Liver (tissue), 9 donors: ENCODE results near the gene MAP4K4. TPM values are rescaled to one million over a fixed set of nuclear protein-coding genes. Genes with fewer than 3 reads are reported as not detected.
A peak's percentile ranks its signal among the peaks of the same experiment; 100 is the strongest.

ENCODE experiments used
- DNase-seq: peaks from one replicate; pipeline ENCODE4 v3.0.0-alpha.2; 2017; ENCODE audit warnings: low spot score
- H3K27ac ChIP-seq, 2 donors: one replicate each; pipeline ENCODE4 v1.7.0; 2013; ENCODE audit warnings: inconsistent platforms in 2 of 2, low read length in 2 of 2, control low read depth in 1 of 2, low read depth in 1 of 2, mild to moderate bottlenecking in 1 of 2
- H3K27me3 ChIP-seq, 4 donors: one replicate each; pipeline versions ENCODE4 v1.6.1 to v1.7.0; 2013; ENCODE audit warnings: low read length in 3 of 4, inconsistent platforms in 1 of 4, mild to moderate bottlenecking in 1 of 4, moderate library complexity in 1 of 4; ENCODE audit not compliant: control insufficient read depth in 4 of 4, insufficient read depth in 4 of 4
- H3K36me3 ChIP-seq, 4 donors: one replicate each; pipeline versions ENCODE4 v1.6.1 to v1.7.0; 2013; ENCODE audit warnings: low read length in 3 of 4, mild to moderate bottlenecking in 3 of 4, low read depth in 1 of 4, moderate library complexity in 1 of 4; ENCODE audit not compliant: control insufficient read depth in 4 of 4, insufficient read depth in 3 of 4
- H3K4me1 ChIP-seq, 4 donors: one replicate each; pipeline versions ENCODE4 v1.6.1 to v1.7.0; 2013; ENCODE audit warnings: low read length in 3 of 4, mild to moderate bottlenecking in 3 of 4, moderate library complexity in 1 of 4; ENCODE audit not compliant: control insufficient read depth in 4 of 4, insufficient read depth in 4 of 4
- H3K4me3 ChIP-seq, 3 donors: one replicate each; pipeline versions ENCODE4 v1.6.1 to v1.7.0; 2013; ENCODE audit warnings: low read length in 3 of 3, control low read depth in 1 of 3, low read depth in 1 of 3, mild to moderate bottlenecking in 1 of 3
- H3K9ac ChIP-seq, 2 donors: one replicate each; pipeline ENCODE4 v1.7.0; 2013; ENCODE audit warnings: low read length in 2 of 2, mild to moderate bottlenecking in 2 of 2, moderate library complexity in 2 of 2, control low read depth in 1 of 2, low read depth in 1 of 2
- H3K9me3 ChIP-seq, 4 donors: one replicate each; pipeline versions ENCODE4 v1.6.1 to v1.7.0; 2013; ENCODE audit warnings: low read length in 3 of 4; ENCODE audit not compliant: control insufficient read depth in 4 of 4
- EGR1 ChIP-seq, 2 donors: IDR thresholded peaks; 2 replicates each; pipeline ENCODE4 v1.6.1; 2016 to 2018; ENCODE audit warnings: antibody characterized with exemption in 2 of 2, low read depth in 2 of 2
- FOXA1 ChIP-seq: IDR thresholded peaks from 2 replicates; pipeline ENCODE4 v1.6.1; 2016; ENCODE audit warnings: antibody characterized with exemption
- FOXA2 ChIP-seq: IDR thresholded peaks from 2 replicates; pipeline ENCODE4 v1.6.1; 2016; ENCODE audit warnings: antibody characterized with exemption
- GABPA ChIP-seq, 2 donors: IDR thresholded peaks in 1 of 2; conservative IDR thresholded peaks in 1 of 2; 2 replicates each; pipeline ENCODE4 v1.6.1; 2016; ENCODE audit warnings: antibody characterized with exemption in 2 of 2, mild to moderate bottlenecking in 1 of 2, moderate library complexity in 1 of 2
- HNF4A ChIP-seq, 2 donors: conservative IDR thresholded peaks; 2 replicates each; pipeline ENCODE4 v1.6.1; 2016; ENCODE audit warnings: antibody characterized with exemption in 2 of 2, mild to moderate bottlenecking in 2 of 2
- HNF4G ChIP-seq: IDR thresholded peaks from 2 replicates; pipeline ENCODE4 v1.6.1; 2016; ENCODE audit warnings: antibody characterized with exemption
- JUND ChIP-seq, 2 donors: IDR thresholded peaks; 2 replicates each; pipeline ENCODE4 v1.6.1; 2016; ENCODE audit warnings: antibody characterized with exemption in 2 of 2
- MAX ChIP-seq: IDR thresholded peaks from 2 replicates; pipeline ENCODE4 v1.6.1; 2016; ENCODE audit warnings: antibody characterized with exemption
- NR2F2 ChIP-seq: IDR thresholded peaks from 2 replicates; pipeline ENCODE4 v1.6.1; 2016; ENCODE audit warnings: antibody characterized with exemption
- RAD21 ChIP-seq, 2 donors: IDR thresholded peaks; 2 replicates each; pipeline ENCODE4 v1.6.1; 2016; ENCODE audit warnings: antibody characterized with exemption in 2 of 2, mild to moderate bottlenecking in 2 of 2
- REST ChIP-seq: IDR thresholded peaks from 2 replicates; pipeline ENCODE4 v1.6.1; 2016; ENCODE audit warnings: antibody characterized with exemption, mild to moderate bottlenecking
- RXRA ChIP-seq, 2 donors: IDR thresholded peaks; 2 replicates each; pipeline ENCODE4 v1.6.1; 2017 to 2018; ENCODE audit warnings: antibody characterized with exemption in 2 of 2, mild to moderate bottlenecking in 1 of 2
- SP1 ChIP-seq: IDR thresholded peaks from 2 replicates; pipeline ENCODE4 v1.6.1; 2018; ENCODE audit warnings: antibody characterized with exemption, mild to moderate bottlenecking
- TAF1 ChIP-seq: conservative IDR thresholded peaks from 2 replicates; pipeline ENCODE4 v1.6.1; 2016; ENCODE audit warnings: antibody characterized with exemption, mild to moderate bottlenecking
- YY1 ChIP-seq: IDR thresholded peaks from 2 replicates; pipeline ENCODE4 v1.6.1; 2016; ENCODE audit warnings: antibody characterized with exemption, mild to moderate bottlenecking
- ZBTB33 ChIP-seq: IDR thresholded peaks from 2 replicates; pipeline ENCODE4 v1.6.1; 2016; ENCODE audit warnings: antibody characterized with exemption
- WGBS: extraction: QIAGEN DNeasy Blood & Tissue Kit; methylation state at CpG from one replicate; pipeline ENCODE4 v1.1.7; 2013; 5-methylcytosine and 5-hydroxymethylcytosine counted together
- polyA plus RNA-seq, 2 donors: library from polyadenylated mRNA; stranded (reverse) in 1 of 2; unstranded in 1 of 2; fragments of 200-250 nt in 1 of 2; fragments of >200 nt in 1 of 2; fragmentation: Nextera tagmentation in 1 of 2; extraction: Ambion mirVana in 1 of 2; gene quantifications; one replicate each; pipeline versions ENCODE4 v1.2.1 to v1.2.3, GENCODE V29; 2013 to 2015
- total RNA-seq, 2 donors: library from RNA; depleted of rRNA; stranded (reverse); fragments of >200 nt; gene quantifications; one replicate each; pipeline ENCODE4 v1.2.3, GENCODE V29; 2014
- donor health status: healthy.
- donor health status: healthy.
- donor health status: healthy.
- donor health status: healthy.
- donor health status: healthy.

MAP4K4 gene
- total and polyA plus RNA-seq, 4 donors = 9.1 to 40.0 (median 23.6) TPM

- TF ChIP-seq MAX (no peak), HNF4G (no peak), FOXA1 (no peak)
Observed at GRCh38 chr2:101829429-101829828, 131.9 kb downstream of the MAP4K4 start (continued).

GRCh38 chr2:101830146-101830545, 132.6 kb downstream of the MAP4K4 start:
- H3K9me3 ChIP-seq = no peaks in the 10 kb centered on the region
- TF ChIP-seq REST (no peak), RXRA (IDR thresholded peaks at IDR 0.05) (no peak), EGR1 (IDR thresholded peaks at IDR 0.05; ENCODE audit: low read depth in 2 of 2) (no peak)
- peaks cover 0 to 27% (median 16%) of the 10 kb centered on the region in 4 donors for H3K4me1 ChIP-seq
- WGBS = 76% methylated on average over 1 of the region's 1 CpG
- DNase-seq = no peak
- H3K27ac ChIP-seq = peak overlapping the region in 1 of 2 donors; percentile 39
- no peak overlapping the region for H3K4me3 ChIP-seq
- H3K9ac ChIP-seq = no peak overlapping the region
- peaks cover 0 to 39% (median 19%) of the 10 kb centered on the region in 4 donors for H3K36me3 ChIP-seq
- H3K27me3 ChIP-seq = no peaks in the 10 kb centered on the region

GRCh38 chr2:101830555-101830954, 133.0 kb downstream of the MAP4K4 start:
- no peak for DNase-seq
- TF ChIP-seq MAX = no peak
- 82% methylated on average over 5 of the region's 5 CpGs for WGBS
- H3K9me3 ChIP-seq = no peaks in the 10 kb centered on the region
- no peaks in the 10 kb centered on the region for H3K27me3 ChIP-seq
- peaks cover 0 to 27% (median 16%) of the 10 kb centered on the region in 4 donors for H3K4me1 ChIP-seq
- no peak overlapping the region for H3K9ac ChIP-seq
- peak overlapping the region; percentile 31 to 70 for H3K27ac ChIP-seq
- no peak overlapping the region for H3K4me3 ChIP-seq
- H3K36me3 ChIP-seq = peaks cover 0 to 39% (median 20%) of the 10 kb centered on the region in 4 donors

- peaks cover 0 to 38% (median 21%) of the 10 kb centered on the region in 4 donors for H3K36me3 ChIP-seq
- peak overlapping the region; percentile 53 to 70 for H3K27ac ChIP-seq
- H3K4me1 ChIP-seq = peaks cover 0 to 27% (median 16%) of the 10 kb centered on the region in 4 donors
- TF ChIP-seq MAX = peak; percentile 4
- peak; percentile 91 to 96 for TF ChIP-seq RAD21 (IDR thresholded peaks at IDR 0.05)
- TF ChIP-seq ZBTB33 = no peak
- peak in 1 of 2 donors; percentile 9 for TF ChIP-seq HNF4A (conservative IDR thresholded peaks at IDR 0.05)
- peak; percentile 15 for TF ChIP-seq FOXA1
- no peak for TF ChIP-seq TAF1
- no peak for TF ChIP-seq JUND (IDR thresholded peaks at IDR 0.05)
- TF ChIP-seq HNF4G = no peak
- no peak for TF ChIP-seq REST
- no peak for TF ChIP-seq GABPA (IDR thresholded peaks at IDR 0.05 in 1 of 2, conservative IDR thresholded peaks at IDR 0.05 in 1 of 2)
- no peak for TF ChIP-seq SP1
- no peak for TF ChIP-seq NR2F2
- TF ChIP-seq YY1 = peak; percentile 21
- TF ChIP-seq FOXA2 = no peak
- no peak for TF ChIP-seq EGR1 (IDR thresholded peaks at IDR 0.05; ENCODE audit: low read depth in 2 of 2)
Observed at GRCh38 chr2:101831351-101831865, 133.9 kb downstream of the MAP4K4 start.

More at GRCh38 chr2:101831351-101831865, 133.9 kb downstream of the MAP4K4 start:
- Histone ChIP-seq H3K27me3 (no peaks in the 10 kb centered on the region), H3K9ac (no peak overlapping the region), H3K9me3 (no peaks in the 10 kb centered on the region), H3K4me3 (no peak overlapping the region)
- 31% methylated on average over 5 of the region's 5 CpGs for WGBS
- DNase-seq = peak; percentile 64
